ENCODE measurements around the gene COQ3.

COQ3 gene

GRCh38 chr6:99333068-99333467, 60.9 kb downstream of the COQ3 start:
- DNase-seq (ENCODE audit: low read depth): no peak

DNA sequence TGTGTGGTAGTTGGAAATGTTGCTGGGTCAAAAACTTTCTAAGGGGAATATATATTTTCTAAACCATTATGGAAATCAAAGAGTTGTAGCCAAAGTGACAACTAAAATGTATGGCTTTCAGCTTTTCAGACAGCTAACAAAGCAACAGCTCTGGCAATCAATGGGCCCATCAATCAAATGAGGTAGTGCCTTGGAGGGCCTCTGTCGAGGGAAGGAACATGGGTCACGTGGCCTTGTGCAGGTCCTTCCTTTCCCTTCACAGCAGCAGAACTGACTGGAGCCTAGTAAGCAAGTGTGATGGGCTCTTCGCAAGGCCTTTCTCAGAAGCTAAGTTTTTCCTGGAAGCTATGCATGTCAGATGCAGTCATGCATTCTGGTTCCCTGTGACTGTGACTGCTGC, 62.5 kb downstream of the COQ3 start:
- DNase-seq (ENCODE audit: low read depth): no peak

- DNase-seq (ENCODE audit: low read depth): peak; percentile 39
Observed at GRCh38 chr6:99330159-99330558, 63.8 kb downstream of the COQ3 start.

GRCh38 chr6:99324996-99325395, 69.0 kb downstream of the COQ3 start:
- DNase-seq (ENCODE audit: low read depth): no peak
